Activated CD8-positive, alpha-beta memory T cell treated with anti-CD3 and anti-CD28 coated beads, Interleukin-2, amount 50 U/mL, for 48 hours (primary cell): ENCODE results near the gene EIF4E1B.

ENCODE experiments used
- DNase-seq: peaks from one replicate; pipeline ENCODE4 v3.0.0-alpha.2; 2020

EIF4E1B gene

DNA sequence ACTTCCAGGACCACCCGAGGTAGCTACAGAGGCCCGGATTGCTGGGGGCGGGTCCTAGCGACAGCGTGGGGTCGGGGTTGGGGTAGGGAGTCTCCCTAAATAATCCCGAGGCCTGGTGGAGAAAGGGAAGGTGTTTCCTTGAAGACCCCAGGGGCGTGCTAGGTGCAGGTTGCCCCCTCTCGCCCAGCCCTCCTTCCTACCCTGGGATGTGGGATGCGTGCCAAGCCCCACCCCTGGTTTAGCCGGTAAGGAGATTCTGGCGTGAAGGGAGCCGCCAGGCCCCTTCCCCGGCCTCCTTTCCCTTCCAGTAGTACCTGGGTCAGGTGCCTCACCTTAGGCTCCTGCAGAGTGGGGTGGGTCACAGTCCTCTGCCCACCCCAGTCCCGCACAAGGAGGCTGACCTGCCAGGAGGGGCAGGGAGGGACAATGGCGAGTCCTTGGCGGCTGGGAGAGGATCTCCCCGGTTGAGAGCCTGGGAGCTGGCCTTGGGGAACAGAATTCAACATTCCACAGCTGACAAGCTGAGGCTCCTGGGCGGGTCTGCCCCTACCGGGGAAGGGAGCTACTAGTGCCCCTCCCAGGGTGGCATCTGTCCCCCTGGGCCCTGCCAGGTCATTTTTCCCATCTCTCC is 17.5 kb downstream of the EIF4E1B start:
- DNase-seq = no peak

DNA sequence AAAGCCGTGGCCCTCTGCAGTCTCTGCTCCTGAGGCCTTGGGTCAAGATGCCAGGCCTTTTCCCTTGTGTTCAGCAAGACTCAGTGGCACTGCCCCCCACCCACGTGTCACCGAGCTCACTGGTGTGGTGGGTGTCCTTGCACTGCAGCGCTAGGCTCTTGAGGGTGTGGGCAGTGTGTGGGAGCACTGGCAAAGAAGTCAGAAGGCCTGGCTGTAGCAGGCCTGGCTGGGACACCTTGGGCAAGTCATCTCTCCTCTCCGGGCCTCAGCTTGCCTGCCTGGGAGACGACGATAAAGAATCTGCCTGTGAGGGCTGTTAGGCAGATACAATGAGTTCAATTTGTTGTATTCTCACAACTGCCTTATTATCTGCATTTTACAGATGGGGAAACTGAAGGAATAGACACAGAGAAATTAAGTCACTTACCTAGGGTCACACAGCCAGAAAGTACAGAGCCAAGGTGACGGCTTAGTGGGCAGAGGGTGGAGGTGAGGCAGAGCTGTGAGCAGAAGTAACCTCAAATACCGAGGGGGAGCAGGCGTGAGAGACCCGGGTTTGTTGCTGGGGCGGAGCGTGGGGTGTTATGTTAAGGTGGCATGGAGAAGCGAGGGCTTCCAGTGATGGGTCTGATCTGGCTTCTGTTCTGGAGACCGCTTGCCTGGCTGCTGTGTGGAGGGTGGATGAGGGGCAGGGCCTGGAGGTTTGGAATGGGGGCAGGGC is 18.2 kb downstream of the EIF4E1B start:
- no peak for DNase-seq

DNA sequence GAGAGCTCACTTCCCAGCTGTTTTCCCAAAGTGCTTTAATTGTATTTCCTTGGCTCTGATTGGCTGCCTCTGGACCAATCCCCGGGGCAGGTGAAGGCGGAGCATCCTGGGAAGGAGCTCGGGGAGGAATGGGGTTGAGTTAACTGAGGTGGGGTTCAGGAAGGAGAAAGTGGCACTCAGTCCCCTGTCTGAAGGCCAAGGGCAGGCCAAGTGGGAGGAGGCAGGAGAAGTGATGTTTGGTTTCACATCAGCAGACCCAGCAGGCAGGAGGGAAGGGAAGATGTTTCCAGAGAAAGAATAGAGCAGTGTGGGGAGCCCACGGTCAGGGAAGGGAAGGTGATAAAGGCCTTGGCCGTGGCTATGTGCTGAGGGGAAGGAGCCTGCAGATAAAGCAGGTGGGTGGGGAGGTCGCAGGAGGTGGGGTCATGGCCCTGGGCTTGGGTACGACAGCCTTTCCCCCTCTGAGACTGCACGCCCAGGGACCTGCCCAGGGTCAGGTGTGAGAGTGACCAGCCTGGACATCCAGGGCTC is 19.9 kb downstream of the EIF4E1B start:
- DNase-seq = no peak

DNA sequence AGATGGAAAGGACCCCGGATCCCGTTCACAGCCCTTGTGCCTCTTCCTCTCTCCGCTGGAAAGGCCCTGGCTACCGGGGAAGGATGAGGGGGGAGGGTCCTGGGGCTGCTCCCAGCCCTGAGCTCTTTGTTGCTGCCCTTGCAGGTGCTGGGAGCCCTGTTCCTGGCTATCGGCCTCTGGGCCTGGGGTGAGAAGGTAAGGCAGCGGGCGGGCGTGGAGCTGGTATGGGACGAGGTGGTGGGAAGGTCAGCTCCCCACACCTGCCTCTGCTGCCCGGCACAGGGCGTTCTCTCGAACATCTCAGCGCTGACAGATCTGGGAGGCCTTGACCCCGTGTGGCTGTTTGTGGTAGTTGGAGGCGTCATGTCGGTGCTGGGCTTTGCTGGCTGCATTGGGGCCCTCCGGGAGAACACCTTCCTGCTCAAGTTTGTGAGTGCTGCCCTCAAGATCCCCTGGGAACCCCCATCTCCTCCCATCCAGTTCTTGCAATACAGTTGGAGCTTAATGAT is 21.1 kb downstream of the EIF4E1B start:
- DNase-seq = no peak

DNA sequence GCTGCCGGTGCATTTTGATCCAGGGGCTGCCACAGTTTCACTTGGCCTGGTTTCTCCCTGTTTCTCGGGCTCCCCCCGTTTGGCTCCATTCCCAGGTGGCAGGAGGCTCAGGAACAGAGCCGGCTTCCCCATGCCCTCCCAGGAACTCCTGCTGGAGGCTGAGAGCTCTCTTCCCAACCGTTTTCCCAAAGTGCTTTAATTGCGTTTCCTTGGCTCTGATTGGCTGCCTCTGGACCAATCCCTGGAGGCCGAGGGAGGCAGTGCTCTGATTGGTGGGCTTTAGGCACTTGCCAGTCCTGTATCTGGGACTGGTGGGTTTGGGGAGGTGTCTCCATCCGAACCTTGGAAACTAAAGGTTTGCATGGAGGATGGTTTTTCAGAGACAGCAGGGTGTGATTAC is 21.7 kb downstream of the EIF4E1B start:
- DNase-seq = no peak

DNA sequence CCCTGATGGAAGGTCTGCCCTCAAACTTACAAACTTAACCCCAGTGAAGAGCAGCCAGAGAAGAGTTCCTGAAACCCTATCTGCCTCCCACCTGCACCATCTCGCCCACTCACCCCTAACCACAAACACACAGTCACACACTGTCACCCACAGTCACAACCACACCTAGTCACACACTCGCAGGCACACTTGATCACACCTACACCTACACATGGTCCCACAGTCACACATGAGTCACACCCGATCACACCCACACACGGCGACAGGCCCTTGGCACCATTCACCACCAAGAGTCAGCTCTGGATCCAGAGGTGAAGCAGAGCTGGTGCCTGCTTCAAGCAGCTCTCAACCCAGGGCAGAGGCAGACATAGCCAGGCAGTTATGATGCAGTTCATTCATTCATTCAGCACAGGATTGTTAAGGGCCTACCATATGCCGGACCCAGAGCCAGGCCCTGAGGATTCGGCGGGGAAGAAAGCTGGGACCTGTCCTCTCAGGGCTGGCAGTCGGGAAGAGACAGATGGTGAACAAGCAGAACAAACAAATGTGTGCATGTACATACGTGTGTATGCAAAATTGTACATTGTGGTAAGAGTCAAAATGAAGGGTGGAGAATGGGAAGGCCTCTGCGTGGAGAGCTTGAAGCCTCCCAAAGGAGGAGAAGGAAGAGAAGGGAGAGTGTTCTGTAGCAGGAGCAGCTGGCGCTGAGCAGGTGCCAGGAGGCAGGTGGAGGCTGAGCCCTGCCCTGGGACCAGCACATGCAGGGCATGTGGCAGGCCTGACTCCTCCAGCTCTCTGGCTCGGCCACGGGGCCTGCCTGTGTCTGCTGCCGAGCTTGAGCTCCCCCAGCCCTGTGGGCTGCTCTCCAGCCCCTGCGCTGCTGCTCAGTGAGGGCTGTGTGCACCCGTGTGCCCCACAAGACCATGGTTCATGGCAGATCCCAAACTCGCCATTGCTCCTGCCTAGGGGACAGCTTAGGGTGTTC is 23.2 kb downstream of the EIF4E1B start:
- peak; percentile 83 for DNase-seq

DNA sequence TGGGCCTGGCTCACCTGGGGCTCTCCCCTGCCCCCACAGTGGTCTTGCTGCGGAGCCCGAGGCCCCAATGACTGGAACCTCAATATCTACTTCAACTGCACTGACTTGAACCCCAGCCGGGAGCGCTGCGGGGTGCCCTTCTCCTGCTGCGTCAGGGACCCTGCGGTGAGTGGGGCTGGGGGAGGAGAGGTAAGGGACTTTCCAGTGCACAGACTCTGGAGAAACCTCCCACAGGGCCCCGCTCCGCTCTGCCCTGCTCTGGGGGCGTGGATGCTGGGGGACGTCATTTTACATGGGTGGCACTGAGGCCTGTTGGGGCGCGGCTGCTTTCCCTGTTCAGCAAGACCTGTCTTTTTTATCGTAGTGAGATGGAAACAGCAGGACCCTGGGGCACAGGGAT is 24.4 kb downstream of the EIF4E1B start:
- no peak for DNase-seq

DNA sequence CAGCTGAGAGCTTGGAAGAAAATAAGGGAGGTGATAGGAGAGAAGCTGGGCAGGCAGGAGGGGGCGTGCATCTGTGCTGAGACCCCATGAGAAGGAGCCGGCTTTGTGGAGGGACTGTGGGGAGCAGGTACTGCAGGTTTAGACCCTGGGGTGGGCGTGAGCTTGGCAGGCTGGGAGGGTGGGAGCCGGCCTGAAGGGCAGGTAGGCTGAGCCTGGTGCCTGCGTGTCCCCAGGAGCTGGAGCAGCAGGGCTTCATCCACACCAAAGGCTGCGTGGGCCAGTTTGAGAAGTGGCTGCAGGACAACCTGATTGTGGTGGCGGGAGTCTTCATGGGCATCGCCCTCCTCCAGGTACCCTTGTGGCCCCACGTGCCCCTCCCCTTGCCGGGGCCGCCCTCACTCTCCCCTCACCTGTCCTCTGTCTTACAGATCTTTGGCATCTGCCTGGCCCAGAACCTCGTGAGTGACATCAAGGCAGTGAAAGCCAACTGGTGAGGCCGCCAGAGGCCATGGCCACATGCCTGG is 26.1 kb downstream of the EIF4E1B start:
- DNase-seq = no peak

DNA sequence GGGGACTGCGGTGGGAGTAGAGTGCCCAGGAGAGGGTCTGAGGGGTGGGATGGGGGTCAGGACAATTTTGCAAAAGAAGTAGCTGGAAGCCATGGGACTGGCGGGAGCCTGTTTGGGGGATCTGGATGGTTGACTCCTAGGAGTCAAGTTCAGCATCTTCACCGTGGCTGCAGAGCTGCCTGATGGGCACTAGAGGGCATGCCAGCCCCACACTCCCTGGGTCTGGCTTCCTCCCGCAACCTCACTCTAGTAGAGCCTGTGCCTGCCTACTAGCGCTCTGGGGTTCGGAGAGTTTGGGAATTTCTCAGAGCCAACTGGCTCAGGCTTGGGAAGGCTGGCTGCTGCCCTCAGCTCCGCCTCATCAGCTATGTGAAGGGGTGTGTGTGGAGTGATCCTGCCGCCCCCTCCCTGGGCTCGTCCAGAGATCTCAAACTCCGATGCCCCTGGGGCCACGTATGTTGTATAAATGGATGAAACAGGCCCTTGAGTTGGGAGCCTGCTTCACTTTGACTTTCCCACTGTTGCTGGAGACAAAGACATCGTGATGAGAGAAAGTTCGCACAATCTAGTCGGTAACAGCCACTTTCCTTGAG is 27.6 kb downstream of the EIF4E1B start:
- DNase-seq = peak; percentile 84

DNA sequence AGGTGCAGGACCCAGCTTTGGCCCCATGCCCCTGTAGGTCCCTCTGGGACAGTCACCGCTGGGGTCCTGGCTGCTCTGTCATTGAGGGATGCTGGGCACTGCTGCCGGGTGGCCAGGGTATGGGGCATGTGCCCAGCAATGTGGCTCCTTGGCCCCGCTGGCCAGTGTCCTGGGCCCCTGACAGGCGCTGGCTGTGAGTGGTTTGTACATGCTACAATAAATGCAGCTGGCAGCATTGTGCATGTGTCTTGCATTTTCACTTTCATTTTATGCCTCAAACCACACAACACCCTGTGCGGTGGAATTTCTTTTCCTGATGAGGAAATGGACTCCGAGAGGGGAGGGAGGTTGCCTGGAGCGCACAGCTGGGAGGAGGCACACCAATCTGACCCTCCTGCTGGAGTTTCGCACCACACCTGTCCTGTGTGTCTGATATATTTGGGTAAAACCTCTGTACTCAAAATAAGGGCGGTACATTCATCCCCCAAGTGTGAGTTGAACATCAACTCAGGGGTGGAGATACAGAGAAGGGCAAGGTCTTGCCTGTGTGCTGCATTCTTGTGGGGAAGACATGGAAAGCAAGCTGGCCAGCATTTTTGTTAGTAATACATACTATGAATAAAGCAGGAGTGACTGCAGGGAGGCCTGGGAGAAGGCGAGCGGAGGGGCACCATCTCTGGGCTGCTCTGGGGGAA is 28.5 kb downstream of the EIF4E1B start:
- DNase-seq = no peak

DNA sequence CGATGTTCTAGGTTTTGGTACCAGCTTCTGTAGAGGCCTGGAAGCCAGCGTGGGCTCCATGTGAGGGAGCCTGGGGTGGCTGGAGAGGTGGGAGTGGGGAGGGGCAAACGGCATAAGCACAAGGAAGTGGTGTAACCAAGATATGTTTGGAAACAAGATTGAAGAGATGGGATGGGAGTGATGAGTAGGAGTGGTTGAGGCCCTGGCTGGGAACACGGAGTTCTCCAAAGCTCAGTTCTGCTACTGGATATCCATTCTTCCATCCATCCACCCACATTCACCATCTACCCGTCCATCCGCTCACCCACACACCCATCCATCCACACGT is 29.0 kb downstream of the EIF4E1B start:
- no peak for DNase-seq

DNA sequence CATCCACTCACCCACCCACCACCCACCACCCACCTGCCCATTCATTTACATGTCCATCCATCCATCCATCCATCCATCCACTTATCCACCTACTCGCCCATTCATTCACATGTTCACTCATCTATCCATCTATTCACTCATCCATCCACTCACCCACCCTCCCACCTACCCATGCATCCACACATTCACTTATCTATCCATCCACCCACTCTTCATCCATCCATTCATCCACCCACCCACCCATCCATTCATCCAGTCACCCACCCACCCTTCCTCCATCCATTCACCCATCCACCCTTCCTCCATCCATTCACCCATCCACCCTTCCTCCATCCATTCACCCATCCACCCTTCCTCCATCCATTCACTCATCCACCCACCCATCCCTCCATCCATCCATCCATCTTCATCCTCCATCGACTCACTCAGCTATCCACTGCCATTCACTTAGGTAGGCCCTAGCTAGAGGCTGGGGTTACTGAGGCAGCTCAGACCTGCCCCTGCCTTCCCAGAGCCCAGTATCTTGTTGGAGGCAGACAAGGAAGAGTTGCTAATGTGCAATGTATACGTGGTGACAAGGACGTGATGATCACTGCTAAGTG is 29.5 kb downstream of the EIF4E1B start:
- DNase-seq = no peak

DNA sequence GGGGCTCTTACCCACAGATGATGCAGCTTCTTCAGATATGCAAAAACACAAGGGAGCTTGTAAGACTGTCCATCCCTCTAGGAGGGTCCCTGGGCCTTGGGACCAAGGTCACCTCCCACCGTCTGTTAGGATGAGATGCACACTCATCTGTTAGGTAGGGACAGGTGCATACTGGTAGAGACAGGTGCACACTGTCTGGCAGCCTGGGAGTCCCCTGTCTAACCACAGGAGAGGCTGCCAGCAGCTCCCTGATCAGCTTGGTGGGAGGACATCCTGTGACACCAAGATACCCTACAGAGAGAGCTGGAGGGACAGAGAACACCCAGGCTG is 30.0 kb downstream of the EIF4E1B start:
- no peak for DNase-seq

DNA sequence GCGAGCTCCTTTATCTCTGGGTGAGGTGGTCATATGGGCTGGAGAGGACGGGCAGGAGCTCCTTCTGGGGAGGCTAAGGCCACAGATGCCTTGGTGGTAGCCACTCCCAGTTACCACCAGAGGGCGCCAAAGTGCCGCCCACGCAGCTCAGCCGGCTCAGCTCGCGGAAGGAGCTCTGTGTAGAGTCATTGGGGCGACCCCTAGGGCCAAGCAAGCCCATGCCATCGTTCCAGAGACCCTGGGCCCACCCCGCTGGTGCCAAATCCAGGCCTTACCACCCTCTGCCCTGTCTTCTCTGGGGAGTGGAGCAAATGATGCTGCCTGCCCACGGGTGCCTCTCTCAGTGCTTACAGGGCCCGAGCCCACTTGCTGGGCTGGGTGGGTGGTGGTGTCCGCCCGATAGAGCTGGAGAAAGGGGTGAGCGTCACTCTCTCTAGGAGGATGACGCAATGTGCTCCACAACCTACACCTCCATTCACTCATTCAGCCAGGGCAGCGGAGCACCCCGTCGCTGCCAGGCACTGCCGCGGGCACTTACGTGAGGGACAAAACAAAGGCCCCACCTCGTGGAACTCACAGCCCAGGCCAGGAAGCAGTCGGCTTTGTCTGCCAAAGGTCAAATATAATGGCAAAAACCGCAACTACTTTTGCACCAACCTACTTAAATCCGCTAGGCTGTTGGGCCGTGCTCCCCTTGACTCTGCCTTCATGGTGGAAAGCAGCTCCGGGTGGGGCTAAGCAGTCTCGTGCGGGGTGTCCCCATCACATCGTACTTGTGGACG is 30.6 kb downstream of the EIF4E1B start:
- peak; percentile 95 for DNase-seq

DNA sequence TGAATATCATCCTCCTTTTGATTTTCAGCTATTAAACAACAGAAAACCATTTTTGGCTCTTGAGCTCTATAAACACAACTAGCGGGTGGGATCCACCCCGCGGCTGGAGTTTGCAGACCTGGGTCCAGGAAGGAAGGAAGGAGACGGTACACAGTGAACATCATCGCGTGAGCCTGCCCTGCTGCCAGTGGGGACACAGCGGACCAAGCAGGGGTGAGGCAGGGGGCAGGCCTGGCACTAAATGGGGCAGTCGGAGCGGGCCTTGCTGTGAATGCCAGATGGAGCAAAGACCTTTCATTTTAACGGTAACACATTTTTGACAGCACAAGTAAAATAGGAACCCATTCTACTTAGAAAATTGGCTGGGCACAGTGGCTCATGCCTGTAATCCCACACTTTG is 31.2 kb downstream of the EIF4E1B start:
- no peak for DNase-seq

DNA sequence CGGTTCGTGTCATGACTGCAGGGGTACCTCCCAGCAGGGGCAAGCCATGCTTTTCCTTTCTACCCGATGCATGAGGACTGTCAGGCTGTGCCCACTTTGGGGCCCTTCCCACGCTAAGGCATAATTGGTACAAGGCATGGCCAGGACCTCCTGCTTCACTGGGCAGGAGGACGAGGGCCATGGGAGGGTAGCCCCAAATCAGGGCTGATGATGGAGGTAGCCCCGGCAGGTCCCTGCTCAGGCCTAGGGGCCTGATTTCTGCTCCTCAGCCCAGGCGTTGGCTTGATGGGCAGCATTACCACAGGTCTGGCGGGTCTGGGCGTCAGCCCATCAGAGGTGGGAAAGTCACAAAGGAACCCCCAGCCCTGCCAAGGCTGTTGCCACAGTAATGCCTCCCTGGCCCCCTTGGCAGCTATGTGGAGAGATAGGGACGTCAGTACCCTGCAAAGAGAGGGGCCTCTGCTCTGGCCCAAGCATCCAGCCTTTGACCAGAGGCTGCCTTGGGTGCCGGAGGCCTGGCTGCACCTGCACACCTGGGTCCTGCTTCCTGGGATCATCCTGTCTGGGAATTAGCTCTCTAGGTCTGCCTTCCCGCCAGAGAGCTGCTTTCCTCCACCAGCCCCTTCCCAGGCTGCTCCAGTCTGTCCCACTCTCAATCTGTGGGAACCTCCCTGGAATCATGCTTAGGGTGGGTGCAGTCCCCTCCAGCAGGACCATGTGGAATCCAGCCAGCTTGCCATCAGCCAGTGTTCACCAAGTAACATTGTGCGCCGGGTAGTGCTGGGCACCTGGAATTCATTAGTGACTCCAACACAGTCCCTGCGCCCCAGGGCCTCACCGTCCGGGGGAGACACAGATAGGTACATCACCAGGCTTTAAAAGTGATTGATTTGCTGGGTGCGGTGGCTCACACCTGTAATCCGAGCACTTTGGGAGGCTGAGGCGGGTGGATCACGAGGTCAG is 32.2 kb downstream of the EIF4E1B start:
- no peak for DNase-seq

DNA sequence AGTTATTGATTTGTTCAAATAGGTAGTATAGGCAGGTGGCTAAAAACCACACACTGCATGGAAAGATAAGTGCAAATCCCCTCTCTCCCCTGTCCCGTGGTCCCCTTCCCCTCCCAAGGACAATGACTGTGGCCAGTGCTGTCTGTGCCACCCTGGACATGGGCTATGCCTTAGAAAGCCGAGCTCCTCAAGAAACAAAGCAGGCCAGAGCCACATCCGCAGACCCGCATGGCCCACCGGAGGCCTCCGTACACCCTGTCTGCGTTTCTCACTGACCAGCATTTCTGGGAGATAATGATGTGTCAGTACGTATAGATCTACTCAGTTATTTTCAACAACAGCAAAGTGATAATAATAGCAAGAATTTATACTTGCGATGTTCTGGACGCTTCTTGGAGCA is 33.1 kb downstream of the EIF4E1B start:
- DNase-seq = no peak

DNA sequence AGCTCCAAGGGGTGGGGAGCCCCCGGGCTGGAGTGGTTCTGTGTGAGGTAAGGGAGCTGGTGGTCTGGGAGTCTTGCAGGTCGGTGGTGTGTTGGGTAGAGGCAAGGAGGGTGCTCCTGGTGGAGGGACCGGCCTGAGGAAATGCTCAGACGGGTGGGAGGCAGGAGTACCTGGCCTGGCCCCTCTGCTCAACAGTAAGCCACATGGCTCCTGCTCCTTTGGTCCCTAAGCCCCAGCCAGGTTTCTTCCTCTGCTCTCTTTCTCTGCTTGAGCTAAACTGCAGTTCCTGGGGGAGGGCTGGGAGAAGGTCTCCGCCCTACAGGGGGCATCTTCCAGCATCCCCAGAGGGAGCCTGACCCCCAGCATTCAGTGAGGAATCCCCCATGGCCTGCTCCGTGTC is 34.0 kb downstream of the EIF4E1B start:
- no peak for DNase-seq

DNA sequence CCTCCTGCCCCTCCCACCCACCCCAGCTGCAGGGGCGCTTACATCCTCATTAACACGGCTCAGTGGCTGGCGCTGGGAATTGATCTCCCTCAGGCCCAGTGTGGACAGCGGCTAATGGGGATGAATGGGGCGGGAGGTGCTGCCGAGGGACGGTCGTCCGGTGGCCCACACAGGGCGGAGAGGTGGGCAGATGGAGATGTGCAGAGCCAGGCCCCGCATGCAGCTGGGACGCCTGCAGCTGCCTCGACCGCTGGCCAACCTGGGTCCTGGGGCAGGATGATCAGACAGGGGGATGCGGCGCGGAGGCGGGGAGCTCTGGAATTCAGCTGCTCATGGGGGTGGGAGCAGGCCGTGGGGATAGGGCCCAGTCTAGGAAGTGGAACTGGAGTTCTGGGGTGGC is 34.4 kb downstream of the EIF4E1B start:
- no peak for DNase-seq

DNA sequence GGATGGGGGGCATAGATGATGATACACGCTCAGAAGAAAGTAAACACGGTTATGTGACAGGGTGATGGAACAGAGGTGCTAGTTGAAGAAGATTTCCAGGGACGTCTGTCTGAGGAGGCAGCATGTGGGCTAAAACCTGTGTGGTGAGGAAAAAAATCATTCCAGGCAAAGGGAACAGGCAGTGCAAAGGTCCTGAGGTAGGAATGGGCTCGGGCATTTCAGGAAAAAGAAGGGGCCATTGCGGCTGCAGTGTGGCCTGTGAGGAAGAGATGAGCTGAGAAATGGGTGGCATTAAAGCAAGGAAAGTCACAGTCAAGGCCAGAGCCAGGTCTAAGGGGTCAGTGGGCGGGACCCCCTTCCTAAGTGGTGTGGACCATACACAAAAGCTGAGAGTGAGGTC is 35.0 kb downstream of the EIF4E1B start:
- DNase-seq = no peak
